T-cell (primary cell): ENCODE measurements around the gene LTBP3. TPM values are rescaled to one million over a fixed set of nuclear protein-coding genes. Genes with fewer than 3 reads are reported as not detected.

Experiments used
- ATAC-seq, 4 experiments: fragments of 200-7000 bp in 3 of 4; fragments of 150-1000 bp in 1 of 4; cut with Tn5 transposase; replicated peaks in 1 of 4; 1 replicate in 3 of 4; 2 replicates in 1 of 4; pipeline ENCODE4 v1.10.0; 2021; ENCODE audit warnings: moderate library complexity in 3 of 4, mild to moderate bottlenecking in 2 of 4, moderate number of reproducible peaks in 1 of 4
- CTCF ChIA-PET, 2 donors: fragments of 300-600 bp; sonication (Branson Sonifier 250); formaldehyde crosslinking; loops; one replicate each; lab custom pipeline; 2022; ENCODE audit warnings: antibody characterized with exemption in 2 of 2; lab: Charles Lee
- POLR2A ChIA-PET, 2 donors: fragments of 300-600 bp; sonication (Branson Sonifier 250); formaldehyde crosslinking; loops; one replicate each; lab custom pipeline; 2022; ENCODE audit warnings: antibody characterized with exemption in 2 of 2; lab: Charles Lee
- DNase-seq, 35 experiments: peaks; one replicate each; pipeline versions ENCODE4 v3.0.0 to v3.0.0-alpha.2; 2013 to 2023
- H3K27ac ChIP-seq: one replicate; pipeline ENCODE4 v1.5.1; 2013; ENCODE audit warnings: low read length
- H3K27me3 ChIP-seq, 2 experiments: replicated peaks in 1 of 2; 1 replicate in 1 of 2; 2 replicates in 1 of 2; pipeline versions ENCODE4 v1.6.1 to v1.7.0; 2013; ENCODE audit warnings: low read length in 1 of 2, mixed read lengths in 1 of 2; ENCODE audit not compliant: control insufficient read depth in 2 of 2, insufficient read depth in 2 of 2; ENCODE audit errors: extremely low read depth in 1 of 2
- H3K36me3 ChIP-seq, 2 donors: 1 replicate in 1 of 2; 2 replicates in 1 of 2; pipeline versions ENCODE4 v1.6.1 to v1.7.0; 2013; ENCODE audit warnings: low read length in 1 of 2; ENCODE audit not compliant: control insufficient read depth in 2 of 2, insufficient read depth in 1 of 2; ENCODE audit errors: extremely low read depth in 1 of 2
- H3K4me1 ChIP-seq, 2 experiments: 1 replicate in 1 of 2; 2 replicates in 1 of 2; pipeline versions ENCODE4 v1.6.1 to v1.7.0; 2013; ENCODE audit warnings: low read length in 2 of 2, mixed read lengths in 1 of 2; ENCODE audit not compliant: insufficient read depth in 2 of 2, control insufficient read depth in 1 of 2; ENCODE audit errors: extremely low read depth in 1 of 2
- H3K4me3 ChIP-seq, 2 donors: 1 replicate in 1 of 2; 2 replicates in 1 of 2; pipeline versions ENCODE4 v1.5.1 to v1.7.0; 2013; ENCODE audit warnings: mild to moderate bottlenecking in 2 of 2, low read length in 1 of 2, moderate library complexity in 1 of 2; ENCODE audit not compliant: control insufficient read depth in 1 of 2; ENCODE audit errors: extremely low read depth in 1 of 2
- H3K9me3 ChIP-seq: 2 replicates; pipeline ENCODE4 v1.7.0; 2013
- H3K27ac Mint-ChIP-seq, 2 donors: one replicate each; pipeline ENCODE4 v1.8.0; 2020 to 2021; ENCODE audit warnings: mild to moderate bottlenecking in 2 of 2, mixed read lengths in 2 of 2
- H3K27me3 Mint-ChIP-seq, 2 donors: one replicate each; pipeline ENCODE4 v1.8.0; 2021 to 2022; ENCODE audit warnings: mixed read lengths in 2 of 2
- H3K36me3 Mint-ChIP-seq: one replicate; pipeline ENCODE4 v1.8.0; 2021; ENCODE audit warnings: mixed read lengths
- H3K4me1 Mint-ChIP-seq, 3 donors: one replicate each; pipeline ENCODE4 v1.8.0; 2020 to 2022; ENCODE audit warnings: mixed read lengths in 3 of 3, mild to moderate bottlenecking in 1 of 3
- H3K4me3 Mint-ChIP-seq, 3 donors: one replicate each; pipeline ENCODE4 v1.8.0; 2020 to 2022; ENCODE audit warnings: mild to moderate bottlenecking in 3 of 3, mixed read lengths in 3 of 3, moderate library complexity in 3 of 3
- H3K9me3 Mint-ChIP-seq, 3 donors: one replicate each; pipeline ENCODE4 v1.8.0; 2020 to 2022; ENCODE audit warnings: mixed read lengths in 3 of 3
- WGBS: methylation state at CpG from one replicate; pipeline ENCODE4 v1.1.5; 2013; ENCODE audit warnings: missing lambda C conversion rate; ENCODE audit not compliant: insufficient coverage; 5-methylcytosine and 5-hydroxymethylcytosine counted together
- total RNA-seq, 35 experiments: library from RNA in 6 of 35; stranded (reverse) in 6 of 35; fragments of 120-200 nt in 1 of 35; gene quantifications; one replicate each; pipeline versions ENCODE4 v1.2.1 to v1.2.4 and lab custom pipeline; 2013 to 2026

LTBP3 gene
- total RNA-seq, 5 donors from 2014 or later (not counting 1 experiment from before 2014, with no cell fraction given): 200 to 364 (median 284) TPM

DNA sequence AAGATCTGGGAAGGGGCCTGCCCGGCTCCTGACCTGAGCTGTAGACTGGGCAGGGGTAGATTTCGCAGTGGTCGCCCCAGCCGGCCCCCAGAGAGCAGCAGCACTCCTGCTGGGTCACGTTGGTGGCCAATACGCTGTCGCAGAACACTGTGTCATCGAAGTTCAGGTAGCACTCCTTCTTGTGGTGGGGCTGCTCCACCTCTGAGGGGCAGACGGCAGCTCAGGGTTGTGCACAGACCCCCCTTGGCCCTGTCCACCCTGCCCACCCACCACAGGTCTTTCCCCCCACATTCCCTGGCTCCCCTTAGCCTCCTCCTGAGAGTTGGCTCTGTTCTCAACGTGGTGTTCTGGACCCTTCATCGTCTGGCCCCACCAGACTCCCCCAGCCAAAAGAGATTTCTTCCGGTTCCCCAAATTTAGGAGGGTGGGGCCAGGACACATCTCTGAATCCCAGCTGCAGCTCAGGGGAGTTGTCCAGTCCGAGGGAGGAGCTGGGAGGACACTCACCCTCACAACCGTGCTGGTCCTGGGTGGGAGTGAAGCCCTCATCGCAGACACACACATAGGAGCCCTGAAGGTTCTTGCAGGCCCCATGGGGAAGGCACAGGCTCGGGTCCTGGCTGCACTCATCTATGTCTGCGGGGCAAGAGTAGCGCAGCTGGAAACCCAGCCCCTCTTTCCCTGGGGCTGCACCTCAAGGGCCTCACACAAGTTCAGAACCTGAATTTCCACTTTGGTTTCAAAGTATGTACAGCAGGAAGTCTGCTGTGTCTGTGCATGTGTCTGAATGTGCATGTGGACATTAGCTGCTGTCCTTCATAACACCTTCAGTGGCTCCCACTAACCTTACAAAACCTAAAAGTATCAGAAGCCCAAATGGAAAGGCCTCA, 16.8 kb downstream of the LTBP3 start:
- no peaks in the 10 kb centered on the region for H3K9me3 Mint-ChIP-seq
- H3K36me3 ChIP-seq: peaks cover 8 to 20% of the 10 kb centered on the region in 2 donors
- peak overlapping the region; percentile 70 to 79 for H3K27ac Mint-ChIP-seq
- peak overlapping the region; percentile 54 for H3K27ac ChIP-seq
- no peak for DNase-seq
- no peak for ATAC-seq
- H3K27me3 ChIP-seq: no peaks in the 10 kb centered on the region
- ChIA-PET CTCF (interaction anchor here (0.6 to 2.4 kb wide), 14 partner anchors 12 to 74 kb away, joined by 3 to 17 read pairs (median 5); partner anchors contain the start of genes EHBP1L1 (in 1 of the 2), PCNX3 (in 1 of the 2) and ZNRD2 (in 1 of the 2)), POLR2A (interaction anchor here in 1 of 2 donors (0.6 kb wide), 1 partner anchor 24 kb away, joined by 4 read pairs; no protein-coding TSS in a partner anchor)
- H3K4me3 ChIP-seq: peak overlapping the region; percentile 44 to 67
- no peaks in the 10 kb centered on the region for H3K9me3 ChIP-seq
- H3K4me1 Mint-ChIP-seq: peaks cover 22 to 38% (median 36%) of the 10 kb centered on the region in 3 donors
- peaks cover 8 to 31% of the 10 kb centered on the region in 2 experiments for H3K4me1 ChIP-seq
- WGBS: 47% methylated on average over 16 of the region's 18 CpGs
- peak overlapping the region; percentile 73 to 86 (median 80) for H3K4me3 Mint-ChIP-seq
- no peaks in the 10 kb centered on the region for H3K27me3 Mint-ChIP-seq
- peaks cover 7% of the 10 kb centered on the region for H3K36me3 Mint-ChIP-seq

DNA sequence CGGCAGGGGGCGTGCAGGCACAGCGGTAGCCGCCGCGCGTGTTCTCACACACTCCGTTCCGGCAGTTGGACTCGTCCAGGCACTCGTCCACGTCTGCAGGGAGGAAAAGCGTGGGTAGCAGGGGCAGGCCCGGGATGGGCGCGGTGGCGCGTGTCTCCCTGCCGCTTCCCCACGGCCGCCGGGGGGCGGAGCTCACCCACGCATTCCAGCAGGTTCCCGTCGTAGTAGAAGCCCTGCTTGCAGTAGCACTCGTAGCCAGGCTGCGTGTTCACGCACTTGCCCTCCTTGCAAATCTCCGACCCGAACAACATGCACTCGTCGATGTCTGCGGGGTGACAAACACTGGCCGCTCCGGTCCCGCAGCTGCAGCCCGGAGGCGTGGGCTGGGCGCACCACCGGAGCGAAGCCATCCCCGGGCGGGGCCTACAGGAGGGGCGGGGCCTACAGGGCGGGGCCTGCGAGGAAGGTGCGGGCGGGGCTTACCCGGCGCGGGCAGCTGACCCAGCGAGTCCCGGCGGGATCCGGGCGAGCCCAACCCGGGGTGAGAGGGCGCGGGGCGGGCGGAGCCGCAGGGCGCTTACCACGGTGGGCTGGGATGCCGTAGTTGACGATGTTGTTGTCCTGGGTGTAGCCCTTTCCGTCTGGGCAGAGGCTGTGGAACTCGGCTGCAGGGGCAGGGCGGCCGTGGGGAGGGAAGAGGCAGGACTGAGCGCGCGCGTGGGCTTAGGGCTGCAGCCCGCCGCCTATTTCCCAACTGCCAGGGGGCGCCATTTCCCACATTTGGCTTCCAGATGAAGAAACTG, 17.7 kb downstream of the LTBP3 start:
- peaks cover 15 to 31% (median 28%) of the 10 kb centered on the region in 3 donors for H3K4me1 Mint-ChIP-seq
- Histone ChIP-seq H3K4me3 (peak overlapping the region; percentile 67 to 74), H3K36me3 (peaks cover 13 to 28% of the 10 kb centered on the region in 2 donors), H3K4me1 (peaks cover 8 to 23% of the 10 kb centered on the region in 2 experiments), H3K27me3 (no peaks in the 10 kb centered on the region), H3K9me3 (no peaks in the 10 kb centered on the region), H3K27ac (peak overlapping the region; percentile 54)
- WGBS: under 1% methylated on average over 78 of the region's 78 CpGs
- H3K27me3 Mint-ChIP-seq: no peaks in the 10 kb centered on the region
- ATAC-seq (peak; percentile 83 to 89 (median 85)), DNase-seq (peak; percentile 61 to 92 (median 82))
- POLR2A ChIA-PET: interaction anchor here in 1 of 2 donors (0.6 kb wide), 1 partner anchor 23 kb away, joined by 4 read pairs; no protein-coding TSS in a partner anchor
- peaks cover 8% of the 10 kb centered on the region for H3K36me3 Mint-ChIP-seq
- peak overlapping the region; percentile 73 to 86 (median 80) for H3K4me3 Mint-ChIP-seq
- H3K9me3 Mint-ChIP-seq: no peaks in the 10 kb centered on the region
- H3K27ac Mint-ChIP-seq: peak overlapping the region; percentile 87 to 88
- CTCF ChIA-PET: interaction anchor here (0.7 to 2.4 kb wide), 14 partner anchors 12 to 125 kb away, joined by 3 to 17 read pairs (median 4); partner anchors contain the start of genes EHBP1L1 (in 1 of the 2), PCNX3 (in 1 of the 2), SCYL1 (in 1 of the 2) and ZNRD2 (in 1 of the 2)

DNA sequence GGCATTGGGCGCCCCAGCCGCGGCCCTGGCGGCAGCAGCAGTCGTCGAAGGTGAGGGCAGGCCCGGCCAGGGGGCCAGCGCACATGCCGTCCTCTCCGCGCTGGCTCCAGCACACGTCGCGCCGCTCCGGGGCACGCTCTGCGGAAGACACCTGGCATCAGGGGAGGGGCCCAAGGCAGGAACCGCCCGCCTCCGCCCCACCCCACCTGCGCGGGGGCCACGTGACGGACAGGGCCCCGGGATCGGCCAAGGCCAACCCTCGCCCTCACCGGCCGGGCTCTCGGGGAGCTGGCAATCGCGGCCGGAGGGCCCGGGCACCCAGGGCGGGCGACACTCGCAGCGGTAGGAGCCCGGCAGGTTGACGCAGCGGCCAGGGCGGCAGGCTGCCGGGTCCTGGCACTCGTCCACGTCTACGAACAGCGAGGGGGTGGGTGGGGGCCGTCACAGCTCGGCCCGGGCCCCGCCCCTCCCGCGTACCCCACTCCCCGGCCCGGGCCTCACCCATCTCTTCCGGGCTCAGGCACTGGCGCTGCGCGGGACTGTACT, 18.3 kb downstream of the LTBP3 start:
- Histone ChIP-seq H3K36me3 (peaks cover 19 to 32% of the 10 kb centered on the region in 2 donors), H3K9me3 (no peaks in the 10 kb centered on the region), H3K4me1 (peaks cover 8 to 21% of the 10 kb centered on the region in 2 experiments), H3K27me3 (no peaks in the 10 kb centered on the region), H3K4me3 (peak overlapping the region; percentile 38 to 67), H3K27ac (no peak overlapping the region)
- Mint-ChIP-seq H3K9me3 (no peaks in the 10 kb centered on the region), H3K27me3 (no peaks in the 10 kb centered on the region), H3K4me1 (peaks cover 13 to 25% (median 23%) of the 10 kb centered on the region in 3 donors), H3K36me3 (peaks cover 8% of the 10 kb centered on the region), H3K27ac (peak overlapping the region; percentile 87 to 88), H3K4me3 (peak overlapping the region; percentile 73 to 86 (median 80))
- ChIA-PET CTCF (interaction anchor here (0.7 to 2.4 kb wide), 11 partner anchors 12 to 124 kb away, joined by 3 to 17 read pairs (median 4); partner anchors contain the start of genes SCYL1 (in 1 of the 2) and ZNRD2 (in 1 of the 2)), POLR2A (no interaction called here)
- ATAC-seq (peak; percentile 74 to 76 (median 76)), DNase-seq (peak in 5 of 35 experiments; percentile 28 to 49 (median 44))
- WGBS: 28% methylated on average over 57 of the region's 60 CpGs

DNA sequence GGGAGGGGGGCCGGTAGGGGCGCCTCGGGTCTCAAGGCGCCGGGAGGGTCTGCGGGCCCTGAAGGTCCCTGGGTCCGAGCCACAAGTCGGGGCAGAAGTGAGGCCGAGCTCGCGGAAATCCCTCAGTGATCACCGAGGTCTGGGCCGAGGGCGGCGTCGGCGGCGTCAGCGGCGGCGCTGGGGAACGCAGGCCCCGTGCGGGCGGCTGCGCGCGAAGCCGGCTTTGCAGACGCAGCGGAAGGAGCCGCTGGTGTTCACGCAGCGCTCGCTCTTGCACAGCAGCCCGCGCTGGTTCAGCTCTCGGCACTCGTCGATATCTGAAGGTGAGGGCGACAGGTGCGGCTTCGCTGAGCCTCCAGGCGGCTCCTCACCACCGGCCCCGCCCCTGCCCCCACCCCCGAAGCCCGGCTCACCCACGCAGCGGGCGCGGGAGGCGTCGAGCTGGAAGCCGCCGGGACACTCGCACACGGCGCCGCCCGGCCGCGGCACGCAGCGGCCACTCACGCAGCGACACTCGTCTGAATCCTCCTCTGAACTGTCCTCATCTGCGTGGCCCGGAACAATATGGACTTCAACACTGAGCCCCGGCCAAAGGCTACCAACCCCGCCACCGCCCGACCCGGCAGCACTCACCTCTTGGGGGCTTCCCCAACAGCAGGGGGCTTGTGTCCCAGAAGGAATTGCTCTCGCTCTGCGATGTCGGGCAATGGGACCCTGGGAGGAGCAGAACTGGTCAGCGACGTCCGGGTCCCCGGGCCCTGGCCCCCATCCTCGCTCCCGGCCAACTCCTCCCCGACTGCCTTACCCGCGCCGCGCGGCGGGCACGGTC, 19.0 kb downstream of the LTBP3 start:
- Mint-ChIP-seq H3K4me1 (peaks cover 13 to 18% (median 16%) of the 10 kb centered on the region in 3 donors), H3K9me3 (no peaks in the 10 kb centered on the region), H3K27me3 (no peaks in the 10 kb centered on the region), H3K36me3 (peaks cover 8% of the 10 kb centered on the region), H3K4me3 (peak overlapping the region in 1 of 3 donors; percentile 36), H3K27ac (no peak overlapping the region)
- Histone ChIP-seq H3K36me3 (peaks cover 19 to 36% of the 10 kb centered on the region in 2 donors), H3K27ac (no peak overlapping the region), H3K27me3 (no peaks in the 10 kb centered on the region), H3K4me1 (peaks cover 8 to 21% of the 10 kb centered on the region in 2 experiments), H3K4me3 (peak overlapping the region in 1 of 2 donors; percentile 38), H3K9me3 (no peaks in the 10 kb centered on the region)
- ChIA-PET POLR2A (no interaction called here), CTCF (interaction anchor here (0.7 to 2.4 kb wide), 5 partner anchors 13 to 55 kb away, joined by 3 to 17 read pairs (median 5); partner anchors contain the start of gene ZNRD2 (in 1 of the 2))
- no peak for ATAC-seq
- no peak for DNase-seq
- 92% methylated on average over 79 of the region's 92 CpGs for WGBS

DNA sequence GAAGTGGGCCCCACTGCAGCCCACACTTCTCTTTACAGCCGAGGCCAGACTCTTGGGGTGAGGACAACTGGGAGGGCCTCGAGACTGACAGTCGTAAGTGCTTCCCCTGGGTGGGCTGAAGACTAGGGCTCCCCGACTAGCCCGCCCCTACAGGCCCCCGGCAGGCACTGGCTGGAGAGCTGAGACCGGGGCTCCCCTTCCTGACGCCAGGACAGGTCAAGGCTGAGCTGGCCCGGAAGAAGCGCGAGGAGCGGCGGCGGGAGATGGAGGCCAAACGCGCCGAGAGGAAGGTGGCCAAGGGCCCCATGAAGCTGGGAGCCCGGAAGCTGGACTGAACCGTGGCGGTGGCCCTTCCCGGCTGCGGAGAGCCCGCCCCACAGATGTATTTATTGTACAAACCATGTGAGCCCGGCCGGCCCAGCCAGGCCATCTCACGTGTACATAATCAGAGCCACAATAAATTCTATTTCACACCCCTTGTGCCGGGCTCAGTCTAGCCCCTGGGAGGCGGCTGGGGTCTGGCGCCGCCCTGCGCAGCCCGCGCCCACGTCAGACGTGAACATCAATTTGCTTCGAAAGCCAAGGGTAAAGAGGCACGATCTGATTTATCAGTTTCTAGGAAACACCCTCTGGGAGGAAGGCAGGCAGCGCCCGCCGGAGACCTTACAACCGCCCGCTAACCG, 19.8 kb downstream of the LTBP3 start:
- Mint-ChIP-seq H3K4me1 (peaks cover 12 to 16% (median 12%) of the 10 kb centered on the region in 3 donors), H3K4me3 (peak overlapping the region; percentile 24 to 36 (median 25)), H3K27ac (peak overlapping the region in 1 of 2 donors; percentile 43), H3K27me3 (no peaks in the 10 kb centered on the region), H3K36me3 (peaks cover 9% of the 10 kb centered on the region), H3K9me3 (no peaks in the 10 kb centered on the region)
- POLR2A ChIA-PET: no interaction called here
- Histone ChIP-seq H3K4me1 (peaks cover 8 to 21% of the 10 kb centered on the region in 2 experiments), H3K4me3 (no peak overlapping the region), H3K36me3 (peaks cover 19 to 37% of the 10 kb centered on the region in 2 donors), H3K27ac (no peak overlapping the region), H3K27me3 (no peaks in the 10 kb centered on the region), H3K9me3 (no peaks in the 10 kb centered on the region)
- no peak for ATAC-seq
- CTCF ChIA-PET: no interaction called here
- no peak for DNase-seq
- WGBS: 96% methylated on average over 37 of the region's 43 CpGs
